ENCODE measurements around the gene SLC25A13.

The SLC25A13 gene

DNA sequence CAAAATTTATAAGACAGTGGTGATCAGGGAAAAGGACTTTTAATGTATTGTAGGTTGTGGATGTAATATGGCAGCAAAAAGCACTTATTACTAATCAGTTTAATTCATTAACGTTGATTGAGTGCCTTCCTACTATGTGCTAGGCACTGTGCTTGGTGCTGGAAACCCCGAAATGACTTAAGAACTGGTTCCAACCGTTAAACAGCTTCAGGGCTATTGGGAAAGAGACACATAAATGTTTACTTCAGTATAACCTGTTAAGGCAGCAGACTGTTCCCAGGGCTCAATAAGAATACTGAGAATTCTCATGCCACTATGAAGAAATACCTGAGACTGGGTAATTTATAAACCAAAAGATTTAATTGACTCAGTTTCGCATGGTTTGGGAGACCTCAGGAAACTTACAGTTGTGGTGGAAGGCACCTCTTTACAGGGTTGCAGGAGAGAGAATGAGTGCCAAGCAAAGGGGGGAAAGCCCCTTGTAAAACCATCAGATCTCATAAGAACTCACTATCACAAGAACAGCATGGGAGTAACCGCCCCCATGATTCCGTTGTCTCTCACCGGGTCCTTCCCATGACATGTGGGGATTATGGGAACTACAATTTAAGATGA lies 1.1 kb upstream of the SLC25A13 start:
- DNase-seq (ENCODE audit: low read depth in 2 of 2), result no peak

DNA sequence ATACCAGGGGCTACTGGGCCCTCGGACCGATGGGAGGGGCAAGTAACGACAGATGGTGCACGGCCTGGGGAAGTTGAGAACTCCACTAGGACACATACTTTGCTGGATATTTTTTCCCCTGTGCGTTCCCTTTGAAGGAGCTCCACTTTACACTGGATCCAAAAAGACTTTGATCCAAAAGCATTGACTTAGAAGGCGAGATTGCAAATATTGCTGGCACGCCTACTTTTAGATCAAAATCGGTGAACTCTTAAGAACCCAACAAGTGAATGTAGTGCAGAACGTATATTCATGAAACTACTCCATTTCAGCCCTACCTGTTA lies 436 bp upstream of the SLC25A13 start:
- DNase-seq (ENCODE audit: low read depth in 2 of 2), result no peak

DNA sequence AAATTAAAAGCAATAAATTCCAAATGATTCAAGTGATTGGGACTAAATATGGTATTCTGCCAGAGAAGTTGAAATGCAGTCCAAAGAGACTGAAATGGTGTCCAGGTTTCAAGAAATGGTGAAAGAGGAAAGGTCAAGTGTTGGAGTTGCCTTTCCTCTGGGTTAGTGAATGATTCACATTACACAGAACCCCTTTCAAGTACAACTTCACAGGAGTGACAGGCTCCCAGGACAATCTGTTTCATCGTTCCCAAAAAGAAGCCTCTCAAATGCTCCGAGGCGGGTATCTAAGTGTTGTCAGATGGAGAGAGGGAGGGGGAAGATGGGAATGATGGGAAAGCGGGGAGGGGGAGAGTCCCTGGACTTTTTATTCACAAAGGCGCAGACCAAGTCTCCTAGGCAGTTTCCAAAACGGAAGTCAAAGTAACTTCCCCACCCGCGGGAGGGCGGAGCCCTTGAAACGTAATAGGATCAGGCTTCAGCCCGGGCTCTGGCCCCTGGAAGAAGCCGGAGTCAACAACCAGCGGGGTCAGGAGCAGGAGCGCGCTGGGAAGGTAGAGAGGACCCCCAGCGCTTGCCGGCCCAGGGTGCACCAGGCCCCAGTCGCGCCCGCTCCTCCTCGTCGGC lies 754 bp downstream of the SLC25A13 start:
- DNase-seq (ENCODE audit: low read depth in 2 of 2), result peak; percentile 29 to 34

DNA sequence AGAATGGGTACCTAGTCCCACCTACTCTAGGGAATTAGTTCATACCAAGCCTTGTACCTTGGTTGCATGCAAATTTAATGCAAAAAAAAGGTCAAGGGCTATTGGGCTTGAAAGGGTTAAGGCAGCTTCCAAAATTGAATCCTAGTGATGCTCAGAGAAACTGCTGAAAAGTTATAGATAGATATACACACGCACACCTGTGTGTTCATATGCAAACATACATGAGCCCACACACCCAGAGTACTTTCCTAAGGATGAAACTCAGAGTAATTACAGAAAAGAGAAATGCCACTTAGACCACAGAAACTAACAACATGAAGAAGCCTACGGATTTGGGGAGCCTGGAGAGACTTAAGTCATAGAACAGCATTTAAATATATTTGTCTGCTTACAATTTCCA lies 1.5 kb downstream of the SLC25A13 start:
- no peak for DNase-seq (ENCODE audit: low read depth in 2 of 2)

DNA sequence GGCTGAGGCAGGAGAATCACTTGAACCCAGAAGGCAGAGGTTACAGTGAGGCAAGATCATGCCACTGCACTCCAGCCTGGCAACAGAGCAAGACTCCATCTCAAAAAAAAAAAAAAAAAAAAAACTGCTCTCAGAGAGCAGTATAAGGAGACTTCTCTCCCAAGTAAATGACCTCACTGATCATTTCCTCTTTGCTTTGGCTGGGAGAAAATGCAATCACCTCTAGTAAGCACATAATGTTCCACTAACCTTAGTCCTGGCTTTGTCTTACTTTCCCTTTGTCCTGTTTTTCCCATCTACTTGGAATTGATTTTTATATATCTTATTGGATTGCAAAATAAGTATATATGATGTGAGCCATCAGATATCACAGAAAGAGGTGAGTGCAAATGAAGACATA lies 2.5 kb downstream of the SLC25A13 start:
- no peak for DNase-seq (ENCODE audit: low read depth in 2 of 2)

DNA sequence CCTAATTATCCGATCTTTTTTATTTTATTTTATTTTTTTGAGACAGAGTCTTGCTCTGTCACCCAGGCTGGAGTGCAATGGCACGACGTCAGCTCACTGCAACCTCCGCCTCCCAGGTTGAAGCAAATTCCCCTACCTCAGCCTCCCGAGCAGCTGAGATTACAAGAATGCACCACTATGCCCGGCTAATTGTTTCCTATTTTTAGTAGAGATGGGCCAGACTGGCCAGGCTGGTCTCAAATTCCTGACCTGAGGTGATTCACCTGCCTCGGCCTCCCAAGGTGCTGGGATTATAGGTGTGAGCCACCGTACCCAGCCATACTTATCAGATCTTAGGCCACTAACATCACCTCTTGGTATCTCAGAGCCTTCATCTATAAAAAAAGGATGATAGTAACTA lies 4.9 kb downstream of the SLC25A13 start:
- DNase-seq (ENCODE audit: low read depth in 2 of 2), result no peak

DNA sequence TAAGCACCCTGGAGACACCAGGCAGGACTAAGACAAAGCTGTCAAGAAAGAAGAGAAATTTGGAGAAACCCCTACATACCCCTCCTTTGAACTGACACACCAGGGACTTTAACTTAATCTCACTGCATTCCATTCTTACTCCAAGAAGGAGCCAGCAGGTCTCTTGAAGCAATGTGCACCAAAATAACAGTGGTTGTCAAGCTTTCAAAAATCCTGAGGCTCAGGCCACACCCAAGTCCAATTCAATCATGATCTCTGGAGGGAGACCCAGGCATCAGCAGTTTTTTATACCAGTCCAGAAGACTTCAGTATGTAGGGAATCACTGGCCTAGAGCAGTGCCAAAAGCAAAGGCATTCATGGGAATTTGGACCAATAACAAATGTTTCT lies 6.8 kb downstream of the SLC25A13 start:
- DNase-seq (ENCODE audit: low read depth in 2 of 2), result no peak

DNA sequence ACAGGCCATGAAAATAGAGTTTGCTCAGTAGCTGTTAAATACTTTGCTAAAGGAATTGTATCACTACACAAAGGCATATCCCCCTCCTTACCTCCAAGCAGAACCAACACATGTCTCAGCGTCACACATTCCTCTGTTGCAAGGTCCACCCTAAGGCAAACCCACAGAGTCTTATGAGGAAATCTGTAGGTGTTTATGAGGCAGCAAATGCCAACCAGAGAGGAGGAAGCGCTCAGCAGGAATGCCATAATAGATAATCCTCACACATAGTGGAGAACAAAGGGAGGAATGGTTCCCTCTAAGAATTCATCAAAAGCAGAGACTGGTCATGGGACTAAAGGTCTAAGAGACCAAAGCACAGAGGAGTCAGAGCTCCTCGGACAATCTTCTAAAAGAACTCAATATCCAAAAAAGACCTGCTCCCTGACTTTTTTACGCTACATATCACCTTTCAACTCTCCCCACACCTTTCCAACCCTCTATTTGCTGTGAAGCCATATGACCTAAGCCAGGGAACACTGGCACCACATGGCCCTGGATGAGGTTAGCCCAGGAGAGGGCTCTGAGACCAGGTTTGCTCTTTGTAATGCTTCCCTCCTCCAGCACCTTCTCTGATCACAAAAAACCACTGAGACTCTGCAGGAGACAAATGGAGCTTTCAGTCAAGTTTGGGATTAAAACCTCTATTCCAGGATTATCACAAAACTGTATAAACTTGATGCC lies 7.3 kb downstream of the SLC25A13 start:
- DNase-seq (ENCODE audit: low read depth in 2 of 2), result no peak

DNA sequence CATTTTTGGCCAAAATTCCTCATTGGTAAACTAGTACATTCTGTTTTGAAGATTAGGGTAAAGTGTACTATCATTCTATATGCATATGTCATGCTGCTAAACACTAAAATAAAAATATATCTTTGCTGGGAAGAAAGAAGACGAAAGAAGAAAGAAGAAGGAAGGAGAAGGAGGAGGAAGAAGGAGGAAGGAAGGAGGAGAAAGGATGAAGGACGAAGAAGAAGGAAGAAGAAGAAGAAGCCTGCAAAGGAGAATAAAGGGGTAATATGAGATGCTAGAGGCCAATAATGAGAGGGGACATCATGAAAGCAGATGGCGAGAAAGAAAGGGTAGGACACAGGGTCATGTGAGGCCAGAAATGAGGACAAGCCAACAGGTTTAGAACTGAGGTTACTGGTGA lies 8.0 kb downstream of the SLC25A13 start:
- DNase-seq (ENCODE audit: low read depth in 2 of 2), result no peak

DNA sequence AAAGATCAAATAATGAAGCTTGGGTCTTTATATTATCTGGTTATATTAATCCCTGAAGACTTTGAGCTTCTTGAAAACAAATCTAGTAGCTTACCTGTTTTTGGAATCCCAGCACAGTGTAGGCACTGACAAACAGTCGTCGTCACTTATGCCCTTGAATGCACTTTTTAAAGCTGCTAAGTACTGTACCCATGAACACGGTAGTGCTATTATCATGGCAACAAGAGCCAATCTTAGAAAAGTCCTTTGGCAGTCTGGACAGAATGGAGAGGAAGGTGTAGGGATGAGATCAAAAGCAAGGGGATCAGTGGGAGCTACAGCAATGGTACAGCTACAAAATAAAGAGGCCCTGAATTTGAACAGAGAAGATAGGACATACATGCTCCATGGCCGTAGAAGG lies 9.4 kb downstream of the SLC25A13 start:
- no peak for DNase-seq (ENCODE audit: low read depth in 2 of 2)

DNA sequence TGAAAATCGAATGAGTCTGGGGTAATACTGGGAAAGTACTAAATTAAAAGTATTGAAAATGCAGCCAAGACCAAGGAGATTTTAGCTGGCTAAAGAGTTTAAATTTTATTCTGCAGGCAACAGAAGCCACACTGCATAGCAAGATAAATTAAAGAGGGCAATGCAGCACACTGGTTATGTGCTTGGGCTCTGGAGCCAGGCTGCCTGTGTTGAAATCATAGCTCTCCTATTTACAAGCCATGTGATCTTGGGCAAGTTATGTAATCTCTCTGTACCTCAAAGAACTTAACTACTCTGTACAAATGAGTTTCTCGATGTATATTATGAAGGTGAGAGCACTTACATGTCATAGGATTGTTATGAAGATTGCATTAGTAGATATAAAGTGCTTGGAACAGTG lies 9.9 kb downstream of the SLC25A13 start:
- DNase-seq (ENCODE audit: low read depth in 2 of 2), result no peak

DNA sequence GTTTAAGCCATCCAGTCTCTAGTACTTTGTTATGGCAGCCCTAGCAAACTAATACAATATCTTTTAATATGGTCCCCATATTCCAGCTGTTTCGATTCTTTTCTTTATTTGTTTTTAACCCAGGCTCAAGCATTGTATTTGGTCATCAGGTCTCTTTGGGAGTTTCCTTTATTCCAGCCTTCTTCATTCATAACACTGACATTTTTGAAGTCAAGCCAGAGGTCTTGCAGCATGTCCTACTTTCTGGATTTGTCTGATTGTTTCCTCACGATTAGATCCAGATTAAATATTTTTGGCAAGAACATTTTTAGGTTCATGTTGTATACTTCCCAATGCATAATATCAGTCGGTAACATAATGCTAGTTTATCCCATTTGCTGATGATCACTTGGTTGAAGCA lies 11.8 kb downstream of the SLC25A13 start:
- DNase-seq (ENCODE audit: low read depth in 2 of 2), result no peak

DNA sequence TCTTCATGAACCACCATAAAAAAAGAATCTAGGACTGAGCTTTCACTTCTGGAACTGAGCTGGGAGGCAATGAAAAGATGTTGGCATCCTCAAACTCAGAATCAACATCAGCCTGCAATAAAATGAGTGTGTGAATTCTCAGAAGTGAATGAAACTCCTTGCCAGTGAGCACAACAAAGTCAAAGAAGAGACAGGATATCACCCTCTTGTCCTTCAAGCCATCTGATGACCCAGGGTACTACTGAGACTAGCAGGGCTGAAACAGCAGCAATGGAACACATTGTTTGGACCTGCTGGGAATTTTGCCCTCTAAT lies 13.0 kb downstream of the SLC25A13 start:
- no peak for DNase-seq (ENCODE audit: low read depth in 2 of 2)

DNA sequence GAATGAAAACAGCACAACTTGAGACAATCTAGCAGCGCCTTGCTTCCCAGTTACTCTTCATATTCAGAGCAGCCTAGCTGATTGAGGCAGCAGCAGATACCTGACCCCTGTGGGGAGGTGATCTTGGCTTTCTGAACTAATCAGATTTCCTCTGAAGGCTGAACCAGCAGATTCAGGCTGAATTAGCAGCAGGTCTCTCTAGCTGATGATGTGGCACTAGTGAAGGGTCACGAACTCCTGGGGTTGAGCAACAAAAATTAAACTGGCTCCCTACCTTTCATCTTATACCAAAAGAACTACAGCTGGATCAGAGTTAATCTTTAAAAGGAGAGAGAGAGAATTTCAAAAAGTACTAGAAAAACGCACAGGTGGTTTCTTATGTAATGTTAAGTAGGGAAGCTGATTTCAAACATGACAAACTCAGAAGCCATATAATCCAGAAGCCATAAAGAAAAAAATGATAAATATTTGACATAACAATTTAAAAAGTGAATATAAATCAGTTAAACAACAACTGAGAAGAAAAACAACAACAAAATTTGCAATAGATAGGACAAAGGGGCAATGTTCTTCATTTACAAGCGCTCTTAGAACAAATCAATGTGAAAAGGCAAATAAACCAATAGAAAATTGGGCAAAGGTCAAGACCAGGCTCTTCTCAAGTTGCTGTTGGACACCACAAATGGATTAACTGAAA lies 13.5 kb downstream of the SLC25A13 start:
- no peak for DNase-seq (ENCODE audit: low read depth in 2 of 2)

DNA sequence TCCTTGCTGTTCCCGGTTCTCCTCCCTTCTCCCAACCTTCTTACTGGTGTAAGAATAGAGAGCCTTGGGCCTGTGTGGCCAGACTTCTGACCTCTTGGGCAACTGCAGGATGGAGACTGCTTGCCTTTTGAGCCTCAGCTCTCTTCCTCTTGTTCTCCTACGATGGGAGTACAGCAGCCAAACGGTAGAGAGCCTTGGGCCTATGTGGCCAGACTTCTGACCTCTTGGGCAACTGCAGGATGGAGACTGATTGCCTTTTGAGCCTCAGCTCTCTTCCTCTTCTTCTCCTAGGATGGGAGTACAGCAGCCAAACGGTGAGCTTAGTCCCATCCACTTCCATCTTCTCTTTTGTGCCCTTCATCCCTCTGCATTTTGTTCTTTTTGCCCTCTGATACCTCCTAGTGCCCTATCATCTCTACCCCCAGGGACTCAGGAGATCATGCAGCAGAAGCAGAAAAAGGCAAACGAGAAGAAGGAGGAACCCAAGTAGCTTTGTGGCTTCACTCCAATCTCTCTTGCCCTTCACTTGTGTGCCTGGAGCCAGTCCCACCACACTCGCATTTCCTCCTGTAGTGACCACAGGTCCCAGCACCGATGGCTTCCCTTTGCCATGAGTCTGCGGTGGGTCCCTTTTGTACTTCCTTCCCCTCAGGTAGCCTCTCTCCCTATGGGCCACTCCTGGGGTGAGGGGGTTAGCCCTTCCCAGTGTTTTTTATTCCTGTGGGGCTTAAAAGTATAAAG lies 15.3 kb downstream of the SLC25A13 start:
- no peak for DNase-seq (ENCODE audit: low read depth in 2 of 2)

DNA sequence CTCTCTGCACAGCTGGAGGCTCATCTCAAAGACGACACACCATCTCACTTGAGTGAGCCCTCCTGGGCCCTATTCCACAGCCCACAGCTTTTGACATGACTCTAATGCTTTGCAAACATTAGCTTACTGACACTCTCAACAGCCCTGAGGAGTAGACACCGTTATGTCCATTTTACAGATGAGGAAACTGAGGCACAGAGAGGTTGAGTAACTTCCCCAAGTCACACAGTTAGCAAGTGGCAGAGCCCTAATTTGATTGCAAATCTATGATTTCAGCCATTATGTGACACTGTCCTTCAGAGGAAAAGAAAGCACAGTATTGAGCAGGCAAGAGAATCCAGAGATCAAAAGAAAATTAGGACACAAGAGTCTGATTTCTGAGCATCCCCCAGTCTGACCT lies 16.0 kb downstream of the SLC25A13 start:
- no peak for DNase-seq (ENCODE audit: low read depth in 2 of 2)

DNA sequence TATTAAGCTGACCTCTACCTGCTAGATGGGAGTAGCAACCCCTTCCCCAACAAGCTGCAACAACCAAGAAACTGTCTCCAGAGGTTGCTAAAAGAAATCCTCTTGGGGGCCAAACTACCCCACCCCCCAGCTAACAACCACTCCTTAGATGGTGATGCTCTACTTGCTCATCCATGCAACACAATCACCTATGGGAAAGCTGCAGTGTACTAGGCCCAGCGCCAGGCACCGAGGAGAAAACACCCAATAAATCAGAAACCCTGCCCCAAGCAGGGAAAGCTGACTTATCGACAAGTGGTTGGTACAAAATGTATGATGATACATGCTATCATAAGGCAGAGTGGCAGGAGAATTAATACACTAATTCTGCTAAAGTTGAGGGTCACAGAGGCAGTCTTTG lies 17.3 kb downstream of the SLC25A13 start:
- no peak for DNase-seq (ENCODE audit: low read depth in 2 of 2)

DNA sequence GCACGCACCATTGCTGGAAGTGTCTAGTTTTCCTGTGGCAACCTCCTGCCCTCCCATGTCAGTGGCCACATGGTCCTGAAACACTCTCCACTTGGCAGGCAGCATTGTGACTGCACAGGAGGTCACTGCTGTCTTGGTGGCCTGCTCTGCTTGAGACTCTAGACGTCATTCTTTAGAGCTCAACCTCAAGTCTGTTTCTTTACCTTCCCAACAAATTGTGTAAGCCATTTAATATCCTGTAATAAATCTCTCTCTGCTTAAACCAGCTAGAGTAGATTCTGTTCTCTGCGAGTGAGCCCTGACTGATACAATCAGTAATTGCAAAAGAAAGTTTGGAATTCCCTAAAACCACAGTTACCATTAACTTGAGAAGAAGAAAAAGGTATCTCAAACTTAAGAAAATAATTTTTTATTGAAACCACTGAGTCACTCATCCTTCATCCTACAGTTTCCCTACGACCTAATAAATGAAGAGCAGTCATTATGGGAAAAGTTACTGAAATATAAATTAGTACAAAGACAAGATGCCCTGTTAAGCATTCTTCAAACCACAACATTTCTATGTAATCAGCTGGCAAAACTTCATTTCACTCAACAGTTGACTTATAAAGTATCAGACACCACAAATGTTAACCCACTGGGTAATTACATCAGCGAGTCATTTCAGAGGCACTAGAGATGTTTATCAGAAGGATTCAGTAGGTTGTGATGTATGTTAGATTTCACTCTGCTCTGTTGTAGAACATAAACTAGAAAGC lies 18.0 kb downstream of the SLC25A13 start:
- DNase-seq (ENCODE audit: low read depth in 2 of 2), result peak; percentile 91 to 92

DNA sequence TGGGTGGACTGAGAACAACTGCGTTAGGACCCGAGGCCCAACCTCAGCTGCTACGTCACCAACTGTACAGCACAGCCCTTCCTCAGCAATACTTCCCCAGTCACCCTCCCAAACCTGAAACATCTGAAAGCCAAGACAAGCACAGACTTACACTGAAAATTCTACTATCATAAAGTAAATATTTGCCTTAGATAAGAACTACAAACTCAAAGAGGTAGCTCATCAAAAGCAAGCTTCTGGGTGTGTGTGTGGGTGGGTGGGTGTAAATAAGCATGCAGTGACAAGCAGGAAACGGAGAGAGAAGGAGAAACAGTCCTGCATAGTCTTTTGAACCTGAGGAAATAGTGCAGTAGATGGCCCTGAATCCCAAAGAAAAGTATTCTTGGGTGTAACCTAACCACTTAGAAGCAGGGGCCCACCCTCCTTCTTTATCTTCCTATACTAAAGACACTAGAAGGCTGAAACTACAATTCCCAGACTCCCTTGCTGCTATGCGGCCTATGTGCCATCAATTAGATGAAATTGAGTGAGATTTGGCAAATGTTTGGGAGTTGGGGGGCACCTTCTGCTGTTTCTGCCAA lies 18.7 kb downstream of the SLC25A13 start:
- no peak for DNase-seq (ENCODE audit: low read depth in 2 of 2)

DNA sequence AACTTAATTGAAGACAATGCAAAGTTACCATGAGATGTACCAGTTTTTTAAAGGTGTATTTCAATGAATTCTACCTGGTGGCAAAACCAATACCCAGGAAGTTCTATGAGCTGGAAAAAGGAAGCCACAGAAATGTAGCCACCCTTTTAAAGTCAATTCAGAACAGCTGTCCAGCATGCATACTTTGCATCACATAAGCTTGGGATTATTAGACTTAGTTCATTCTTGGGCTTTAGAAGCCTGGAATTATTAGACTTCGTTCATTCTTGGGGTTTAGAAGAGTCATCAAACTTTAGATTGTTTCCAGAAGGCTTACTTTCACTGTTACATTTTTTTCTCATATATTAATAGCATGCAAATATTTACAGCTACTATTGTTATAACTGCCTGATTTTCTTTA lies 20.9 kb downstream of the SLC25A13 start:
- peak; percentile 48 to 59 for DNase-seq (ENCODE audit: low read depth in 2 of 2)

DNA sequence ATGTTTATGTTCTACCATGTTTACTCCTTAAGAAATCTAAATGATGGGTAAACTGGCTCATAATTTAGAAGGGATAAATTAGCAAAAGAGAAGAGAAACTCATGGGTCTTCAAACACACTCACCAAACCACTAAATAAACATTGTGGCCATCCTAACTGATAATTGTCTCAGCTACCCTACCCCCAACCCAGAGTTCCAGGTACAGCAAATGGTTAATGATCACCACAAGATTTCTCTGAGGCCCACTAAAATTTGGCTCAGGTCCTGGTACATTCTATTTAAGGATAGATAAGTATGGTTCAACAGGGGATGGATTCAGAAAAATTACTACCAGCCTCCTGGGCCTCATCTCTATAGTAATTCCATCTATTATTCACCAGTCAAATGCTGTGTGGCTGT lies 21.4 kb downstream of the SLC25A13 start:
- DNase-seq (ENCODE audit: low read depth in 2 of 2), result no peak

Measured in fibroblast of skin of left quadriceps (primary cell).